Epithelial cell of esophagus (primary cell): Measurements from ENCODE around the gene GPR39.

Experiments
- DNase-seq: peaks from one replicate; pipeline ENCODE4 v3.0.0; 2010; ENCODE audit warnings: low read depth
- H3K4me3 ChIP-seq: 2 replicates; pipeline ENCODE4 v1.5.1; 2011; ENCODE audit warnings: mild to moderate bottlenecking, low read length, control low read depth
- TF ChIP-seq, protein P1 (sequence below): IDR thresholded peaks from 2 replicates; pipeline ENCODE4 v1.5.1; 2011; ENCODE audit warnings: low read depth, mild to moderate bottlenecking, low read length, control low read depth, inconsistent platforms; ENCODE audit not compliant: insufficient read depth; ENCODE audit errors: missing control alignments

The GPR39 gene

DNA sequence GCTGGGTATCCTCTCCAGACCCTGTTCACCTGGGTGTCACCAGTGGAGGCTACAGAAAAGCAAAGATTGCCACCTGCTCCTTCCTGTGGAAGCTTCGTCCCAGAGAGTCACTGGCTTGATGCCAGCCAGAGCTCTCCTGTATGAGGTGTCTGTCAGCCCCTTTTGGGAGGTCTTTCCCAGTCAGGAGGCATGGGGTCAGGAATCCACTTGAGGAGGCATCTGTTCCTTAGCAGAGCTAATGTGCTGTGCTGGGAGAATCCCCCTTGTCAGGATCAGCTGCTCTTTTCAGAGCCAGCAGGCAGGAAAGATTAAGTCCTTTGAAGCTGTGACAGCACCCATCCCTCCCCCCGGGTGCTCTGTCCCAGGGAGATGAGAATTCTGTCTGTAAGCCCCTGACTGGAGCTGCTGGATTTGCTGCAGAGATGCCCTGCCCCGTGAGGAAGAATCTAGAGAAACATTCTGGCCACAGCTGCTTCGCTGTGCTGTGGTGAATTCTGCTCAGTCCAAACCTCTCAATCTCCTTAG, 121.8 kb downstream of the GPR39 start:
- no peak overlapping the region for H3K4me3 ChIP-seq
- DNase-seq = no peak
- TF ChIP-seq, protein P1, sequence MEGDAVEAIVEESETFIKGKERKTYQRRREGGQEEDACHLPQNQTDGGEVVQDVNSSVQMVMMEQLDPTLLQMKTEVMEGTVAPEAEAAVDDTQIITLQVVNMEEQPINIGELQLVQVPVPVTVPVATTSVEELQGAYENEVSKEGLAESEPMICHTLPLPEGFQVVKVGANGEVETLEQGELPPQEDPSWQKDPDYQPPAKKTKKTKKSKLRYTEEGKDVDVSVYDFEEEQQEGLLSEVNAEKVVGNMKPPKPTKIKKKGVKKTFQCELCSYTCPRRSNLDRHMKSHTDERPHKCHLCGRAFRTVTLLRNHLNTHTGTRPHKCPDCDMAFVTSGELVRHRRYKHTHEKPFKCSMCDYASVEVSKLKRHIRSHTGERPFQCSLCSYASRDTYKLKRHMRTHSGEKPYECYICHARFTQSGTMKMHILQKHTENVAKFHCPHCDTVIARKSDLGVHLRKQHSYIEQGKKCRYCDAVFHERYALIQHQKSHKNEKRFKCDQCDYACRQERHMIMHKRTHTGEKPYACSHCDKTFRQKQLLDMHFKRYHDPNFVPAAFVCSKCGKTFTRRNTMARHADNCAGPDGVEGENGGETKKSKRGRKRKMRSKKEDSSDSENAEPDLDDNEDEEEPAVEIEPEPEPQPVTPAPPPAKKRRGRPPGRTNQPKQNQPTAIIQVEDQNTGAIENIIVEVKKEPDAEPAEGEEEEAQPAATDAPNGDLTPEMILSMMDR = no peak

DNA sequence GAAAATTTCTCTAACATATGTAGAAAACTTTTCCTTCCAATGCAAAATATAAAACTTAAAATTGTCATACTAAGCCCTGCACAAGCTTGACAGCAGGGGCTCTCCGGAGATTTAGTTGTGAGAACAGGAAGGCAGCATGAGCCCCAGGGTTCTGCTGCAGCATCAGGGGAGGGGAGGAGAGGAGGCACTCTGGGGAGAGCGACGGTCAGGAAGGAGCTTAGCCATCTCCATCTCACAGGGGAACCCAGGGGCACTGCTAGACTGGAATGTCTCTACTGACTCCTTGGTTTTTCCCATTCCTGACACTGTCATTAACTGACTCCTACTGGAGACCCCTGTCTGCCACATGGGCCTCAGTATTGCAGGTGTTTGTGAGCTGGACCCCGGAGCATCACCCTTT, 123.6 kb downstream of the GPR39 start:
- DNase-seq = no peak
- TF ChIP-seq, protein P1 = no peak
- H3K4me3 ChIP-seq = no peak overlapping the region

DNA sequence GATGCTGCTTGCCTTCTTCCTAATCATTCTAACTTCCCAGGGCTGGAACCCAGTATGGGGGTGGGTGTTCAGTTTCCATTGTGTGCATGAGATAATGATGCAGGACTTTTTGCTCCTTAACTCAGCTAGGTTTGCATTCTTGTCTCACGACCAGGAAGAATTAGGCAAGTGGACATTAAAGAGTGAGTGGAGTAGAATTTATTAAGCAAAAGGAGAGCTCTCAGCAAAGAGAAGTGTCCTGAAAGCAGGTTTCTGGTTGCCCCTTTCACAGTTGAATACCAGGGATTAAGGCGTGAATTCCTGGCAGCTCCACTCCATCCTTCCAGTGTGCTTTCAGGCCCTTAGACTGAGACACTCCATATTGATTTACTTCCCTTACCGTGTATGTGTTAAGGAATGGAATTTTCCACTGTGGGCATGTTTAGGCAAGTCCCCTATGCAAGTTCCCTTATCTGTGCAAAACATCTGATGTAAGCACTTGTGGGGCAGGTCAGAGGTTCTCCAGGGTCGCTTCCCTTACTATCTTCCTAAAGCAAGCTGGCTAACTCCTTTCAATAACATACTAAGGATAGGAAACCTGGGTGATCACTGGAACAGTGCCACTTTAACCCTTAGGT, 126.5 kb downstream of the GPR39 start:
- TF ChIP-seq, protein P1 = no peak
- H3K4me3 ChIP-seq = no peak overlapping the region
- peak; percentile 65 for DNase-seq

DNA sequence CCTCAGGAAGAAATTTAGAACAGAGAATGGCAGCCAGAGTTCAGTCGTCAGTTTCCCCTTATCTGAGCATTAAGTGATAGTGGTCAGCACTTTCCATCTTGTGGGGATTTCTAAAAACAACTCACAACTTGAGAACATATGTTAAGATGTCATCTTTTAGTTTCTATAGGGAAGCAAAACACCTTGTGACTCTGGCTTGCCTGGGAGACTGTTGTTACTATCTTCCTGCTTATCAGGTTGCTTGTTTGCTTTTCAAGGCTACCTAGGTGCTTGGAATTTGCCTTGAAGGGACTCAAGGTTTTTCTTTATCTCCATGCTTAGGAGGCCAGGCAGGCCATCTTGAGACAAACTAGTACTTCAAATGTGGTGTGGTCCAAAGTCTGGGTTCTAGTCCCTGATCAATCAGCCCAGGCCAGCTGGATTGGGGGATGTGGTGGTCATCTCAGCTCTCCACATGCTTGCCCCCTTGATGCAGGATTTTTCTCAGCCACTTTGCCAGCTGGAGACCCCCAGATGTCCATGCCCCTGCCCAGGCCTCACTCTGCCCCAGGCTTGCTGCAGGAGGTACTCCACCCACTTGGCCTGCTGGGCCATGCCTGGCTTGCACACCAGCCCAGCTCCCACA, 127.5 kb downstream of the GPR39 start:
- peak; percentile 32 for DNase-seq
- TF ChIP-seq, protein P1 = no peak
- no peak overlapping the region for H3K4me3 ChIP-seq

DNA sequence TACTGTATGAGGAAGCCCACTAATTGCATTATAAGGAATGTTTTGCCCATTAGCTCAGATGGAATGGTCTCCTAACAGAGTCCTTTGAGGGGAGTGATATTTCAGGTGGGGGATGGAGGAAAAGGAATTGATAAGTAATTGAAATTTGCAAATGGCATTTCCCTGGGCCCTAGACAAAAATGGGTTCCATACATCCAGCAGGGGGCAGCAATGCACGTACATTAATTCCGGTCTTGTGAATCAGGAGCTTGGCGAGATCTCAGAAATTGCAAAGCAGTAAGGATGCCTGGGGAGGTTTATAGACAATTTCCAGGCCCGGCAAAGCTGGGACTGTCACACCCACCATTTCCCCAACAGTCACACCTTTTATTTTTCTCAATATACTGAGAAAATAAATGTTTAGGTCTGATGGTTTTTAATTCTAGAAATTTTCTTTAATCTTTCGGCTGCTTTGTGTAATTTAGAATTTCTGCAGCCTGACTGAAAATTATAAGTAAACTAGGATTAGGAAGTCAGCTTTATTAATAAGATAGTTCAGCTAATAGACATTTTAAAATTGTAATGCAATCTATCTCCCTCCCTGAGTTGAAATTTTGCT, 130.6 kb downstream of the GPR39 start:
- TF ChIP-seq, protein P1 = peak; percentile 72
- H3K4me3 ChIP-seq = no peak overlapping the region
- peak; percentile 80 for DNase-seq

DNA sequence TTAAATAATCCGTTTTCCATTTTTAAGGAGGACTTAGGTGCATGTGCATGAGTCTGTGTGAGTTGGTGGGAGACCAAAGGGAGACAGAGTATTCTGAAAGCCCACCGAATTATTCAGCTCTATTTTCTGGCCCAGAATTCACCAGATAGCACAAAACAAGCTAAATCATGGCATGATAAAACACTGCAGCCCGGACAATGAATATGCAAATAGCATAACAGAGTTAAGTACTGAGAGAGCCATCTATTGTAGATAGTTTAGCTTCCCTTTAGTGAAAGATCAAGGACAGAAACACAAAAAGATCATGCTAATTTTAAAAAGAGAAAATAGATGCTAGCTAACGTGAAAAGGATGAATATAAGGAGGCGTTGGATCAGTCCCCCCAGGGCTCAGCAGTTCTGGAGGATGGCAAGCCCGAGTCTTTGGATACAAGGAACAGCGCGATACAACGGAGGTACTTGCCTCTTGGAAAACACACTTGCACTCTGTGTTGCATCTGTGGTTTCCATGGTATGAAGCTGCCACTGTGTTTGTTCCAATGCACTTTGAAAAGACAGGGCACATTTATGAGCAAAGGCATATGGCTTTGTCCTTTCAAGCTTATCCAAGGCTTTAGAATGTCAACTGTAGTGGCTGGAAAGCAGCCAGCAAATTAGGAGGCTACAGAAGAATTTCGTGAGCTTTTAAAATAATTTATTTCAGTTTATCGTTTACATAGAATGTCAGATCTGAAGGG, 133.5 kb downstream of the GPR39 start:
- TF ChIP-seq, protein P1 = no peak
- no peak for DNase-seq
- H3K4me3 ChIP-seq = no peak overlapping the region
